GM12891 (cell line): Measurements from ENCODE around the gene EML4.
"Not testable (repeated sequence)": the region's sequence is repeated elsewhere in the genome, so short reads cannot be mapped to it uniquely, and the experiment has no call there.

Experiments
- DNase-seq: peaks from one replicate; pipeline ENCODE4 v3.0.0; 2011; ENCODE audit warnings: low spot score; ENCODE audit not compliant: insufficient read length
- FAIRE-seq: peaks from 2 replicates; lab custom pipeline; 2011; peaks lifted over from hg19 to GRCh38; lab: Jason Lieb, UNC
- PAX5 ChIP-seq: IDR thresholded peaks from 2 replicates; pipeline ENCODE4 v1.6.1; 2011; ENCODE audit warnings: low read length, moderate library complexity, mild to moderate bottlenecking; ENCODE audit not compliant: insufficient read depth, severe bottlenecking
- POLR2A ChIP-seq: IDR thresholded peaks from 2 replicates; pipeline ENCODE4 v1.6.1; 2011; ENCODE audit warnings: low read depth, low read length, control low read depth
- POLR2AphosphoS5 ChIP-seq: IDR thresholded peaks from 2 replicates; pipeline ENCODE4 v1.6.1; 2011; ENCODE audit warnings: low read depth, low read length, control low read depth
- POU2F2 ChIP-seq: IDR thresholded peaks from 2 replicates; pipeline ENCODE4 v1.6.1; 2011; ENCODE audit warnings: low read depth, mild to moderate bottlenecking, control low read depth, low read length, moderate library complexity
- SPI1 ChIP-seq: IDR thresholded peaks from 2 replicates; pipeline ENCODE4 v1.6.1; 2011; ENCODE audit warnings: low read depth, low read length, control low read depth
- TAF1 ChIP-seq: IDR thresholded peaks from 2 replicates; pipeline ENCODE4 v1.6.1; 2011; ENCODE audit warnings: low read depth, low read length, control low read depth

EML4 gene

DNA sequence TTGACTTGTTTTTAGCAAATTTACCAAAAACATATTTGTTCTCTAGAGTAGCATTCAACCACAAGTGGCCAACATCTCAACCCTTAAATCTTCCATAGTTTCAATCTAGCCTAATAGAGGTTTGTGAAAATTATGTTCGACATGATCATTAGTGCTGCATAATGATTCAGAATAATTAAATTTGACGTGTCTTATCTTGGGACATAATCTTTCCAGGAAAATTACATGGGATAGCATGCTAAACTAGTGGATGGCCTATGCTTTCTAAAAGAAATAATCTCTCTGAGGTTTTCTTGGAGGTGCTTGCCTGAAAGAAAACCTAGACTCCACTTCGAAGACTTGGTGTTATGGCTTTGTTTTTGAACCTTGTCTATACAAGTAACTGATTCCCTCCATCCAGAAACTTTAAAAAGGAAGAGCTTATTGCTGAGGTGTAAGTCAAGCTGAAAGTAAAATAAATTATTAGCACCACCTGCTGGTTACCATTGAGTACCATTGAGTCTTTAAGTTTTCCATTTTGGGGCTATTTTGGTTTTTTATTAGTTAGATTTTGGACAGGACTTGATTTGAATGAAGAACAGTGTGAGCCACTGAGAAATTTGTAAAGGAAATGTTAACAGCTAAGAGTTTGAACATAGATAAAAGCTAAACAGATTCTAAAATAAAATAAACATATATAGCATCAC is 159.1 kb downstream of the EML4 start:
- FAIRE-seq: no peak
- TF ChIP-seq SPI1: no peak
- TF ChIP-seq POLR2A: no peak
- TF ChIP-seq PAX5: no peak
- no peak for TF ChIP-seq TAF1
- no peak for TF ChIP-seq POU2F2
- TF ChIP-seq POLR2AphosphoS5: no peak

DNA sequence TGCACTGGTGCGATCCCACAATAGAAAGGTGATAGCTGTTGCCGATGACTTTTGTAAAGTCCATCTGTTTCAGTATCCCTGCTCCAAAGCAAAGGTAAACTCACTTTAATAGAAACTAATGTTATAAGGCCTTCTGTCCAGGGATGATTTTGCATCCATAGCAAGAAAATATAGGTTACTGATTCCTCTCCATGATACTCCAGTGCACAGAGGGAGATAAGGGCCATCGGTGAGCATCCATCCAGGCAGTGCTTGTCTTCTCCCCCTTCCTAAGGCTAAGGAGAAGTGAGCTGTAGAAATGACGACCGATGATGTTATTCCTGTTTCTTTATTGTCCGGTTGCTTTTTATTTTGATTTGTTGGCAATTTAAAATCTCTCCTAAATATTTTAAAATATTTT is 159.8 kb downstream of the EML4 start:
- DNase-seq (no peak), FAIRE-seq (no peak)
- no peak for TF ChIP-seq TAF1
- no peak for TF ChIP-seq POLR2A
- no peak for TF ChIP-seq SPI1
- TF ChIP-seq POLR2AphosphoS5: no peak
- no peak for TF ChIP-seq POU2F2
- no peak for TF ChIP-seq PAX5

More for the DNA sequence above, 159.1 kb downstream of the EML4 start:
- no peak for DNase-seq

DNA sequence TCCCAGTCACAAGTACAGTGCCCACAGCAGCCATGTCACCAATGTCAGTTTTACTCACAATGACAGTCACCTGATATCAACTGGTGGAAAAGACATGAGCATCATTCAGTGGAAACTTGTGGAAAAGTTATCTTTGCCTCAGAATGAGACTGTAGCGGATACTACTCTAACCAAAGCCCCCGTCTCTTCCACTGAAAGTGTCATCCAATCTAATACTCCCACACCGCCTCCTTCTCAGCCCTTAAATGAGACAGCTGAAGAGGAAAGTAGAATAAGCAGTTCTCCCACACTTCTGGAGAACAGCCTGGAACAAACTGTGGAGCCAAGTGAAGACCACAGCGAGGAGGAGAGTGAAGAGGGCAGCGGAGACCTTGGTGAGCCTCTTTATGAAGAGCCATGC is 160.6 kb downstream of the EML4 start:
- DNase-seq (no peak), FAIRE-seq (no peak)

DNA sequence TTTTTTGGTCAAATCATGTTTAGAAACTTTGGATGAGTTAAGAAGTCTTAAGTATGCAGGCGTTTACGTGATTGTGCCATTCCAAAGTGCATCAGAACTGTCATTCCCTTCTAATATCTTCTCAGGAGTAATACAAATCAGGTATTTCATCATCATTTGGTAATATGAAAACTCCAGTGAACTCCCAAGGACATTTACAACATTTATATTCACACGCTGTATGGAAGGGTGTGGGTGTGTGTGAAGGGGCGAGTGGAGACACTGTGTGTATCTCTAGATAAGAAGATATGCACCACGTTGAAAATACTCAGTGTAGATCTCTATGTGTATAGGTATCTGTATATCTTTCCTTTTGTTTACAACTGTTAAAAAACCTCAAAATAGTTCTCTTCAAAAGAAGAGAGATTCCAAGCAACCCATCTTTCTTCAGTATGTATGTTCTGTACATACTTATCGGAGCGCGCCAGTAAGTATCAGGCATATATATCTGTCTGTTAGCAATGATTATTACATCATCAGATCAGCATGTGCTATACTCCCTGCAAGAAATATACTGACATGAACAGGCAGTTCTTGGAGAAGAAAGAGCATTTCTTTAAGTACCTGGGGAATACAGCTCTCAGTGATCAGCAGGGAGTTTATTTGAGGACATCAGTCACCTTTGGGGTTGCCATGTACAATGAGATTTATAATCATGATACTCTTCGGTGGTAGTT is 162.6 kb downstream of the EML4 start:
- no peak for DNase-seq
- no peak for FAIRE-seq
- TF ChIP-seq POU2F2 (no peak), POLR2A (no peak), SPI1 (no peak), PAX5 (no peak), POLR2AphosphoS5 (no peak), TAF1 (no peak)

More for the DNA sequence above, 160.6 kb downstream of the EML4 start:
- no peak for TF ChIP-seq TAF1

DNA sequence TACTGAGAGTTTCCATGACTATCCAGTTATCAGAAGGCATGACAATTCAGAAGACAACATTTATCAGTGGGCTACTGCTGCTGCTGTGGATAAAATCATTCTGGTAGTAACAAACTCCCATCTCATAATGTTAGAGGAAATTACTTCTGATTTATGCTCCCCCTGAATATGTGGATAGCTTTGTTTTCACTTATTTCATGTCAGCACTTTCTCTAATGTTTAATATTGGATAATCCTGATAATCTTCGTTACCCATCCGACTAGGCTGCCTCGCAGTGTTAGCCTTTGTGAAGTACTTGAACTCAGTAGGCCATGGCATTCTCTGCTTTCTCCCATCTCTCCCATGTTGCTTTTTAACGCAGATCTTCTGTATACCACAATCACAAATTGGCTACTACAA is 163.4 kb downstream of the EML4 start:
- TF ChIP-seq SPI1 (no peak), TAF1 (no peak), POLR2A (no peak), POLR2AphosphoS5 (no peak), PAX5 (no peak), POU2F2 (no peak)
- FAIRE-seq: no peak
- DNase-seq: no peak

DNA sequence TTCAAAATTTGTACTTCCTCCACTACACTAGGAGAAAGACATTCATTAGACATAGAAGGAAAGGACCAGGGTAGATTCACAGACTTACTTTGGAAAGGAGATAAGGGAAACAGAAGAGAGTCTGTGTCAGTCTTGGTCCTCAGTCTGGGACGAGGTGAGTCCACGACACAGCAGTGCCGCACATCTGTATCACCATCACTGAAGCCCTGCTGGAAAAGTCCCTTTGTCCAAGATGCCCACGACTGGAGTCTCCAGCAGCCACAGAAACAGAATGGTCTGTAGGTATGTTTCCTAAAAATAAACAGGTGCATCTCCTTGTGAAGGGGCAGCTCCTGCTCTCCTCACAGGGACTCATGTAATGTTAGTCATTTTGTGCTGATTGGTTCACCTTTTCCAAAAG is 164.4 kb downstream of the EML4 start:
- FAIRE-seq (no peak), DNase-seq (no peak)
- TF ChIP-seq POLR2AphosphoS5: no peak
- no peak for TF ChIP-seq POU2F2
- no peak for TF ChIP-seq POLR2A
- no peak for TF ChIP-seq PAX5
- no peak for TF ChIP-seq SPI1

DNA sequence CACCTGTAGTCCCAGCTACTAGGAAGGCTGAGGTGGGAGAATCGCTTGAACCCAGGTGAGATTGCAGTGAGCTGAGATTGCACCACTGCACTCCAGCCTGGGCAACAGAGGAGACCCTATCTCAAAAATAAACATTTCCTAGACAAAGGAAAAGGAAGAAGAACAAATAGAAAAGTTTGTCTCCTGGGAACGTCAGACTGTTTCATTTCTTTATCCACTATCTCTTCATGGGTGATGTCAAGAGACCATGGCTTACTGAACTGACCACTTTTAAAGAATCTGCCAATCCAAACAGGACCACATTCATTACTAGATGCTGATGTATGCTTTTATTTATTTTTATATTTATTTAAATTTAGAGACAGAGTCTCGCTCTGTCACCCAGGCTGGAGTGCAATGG is 165.1 kb downstream of the EML4 start:
- DNase-seq (no peak), FAIRE-seq (no peak)
- TF ChIP-seq POLR2A (no peak), SPI1 (no peak), TAF1 (no peak), POU2F2 (no peak), POLR2AphosphoS5 (no peak), PAX5 (no peak)

DNA sequence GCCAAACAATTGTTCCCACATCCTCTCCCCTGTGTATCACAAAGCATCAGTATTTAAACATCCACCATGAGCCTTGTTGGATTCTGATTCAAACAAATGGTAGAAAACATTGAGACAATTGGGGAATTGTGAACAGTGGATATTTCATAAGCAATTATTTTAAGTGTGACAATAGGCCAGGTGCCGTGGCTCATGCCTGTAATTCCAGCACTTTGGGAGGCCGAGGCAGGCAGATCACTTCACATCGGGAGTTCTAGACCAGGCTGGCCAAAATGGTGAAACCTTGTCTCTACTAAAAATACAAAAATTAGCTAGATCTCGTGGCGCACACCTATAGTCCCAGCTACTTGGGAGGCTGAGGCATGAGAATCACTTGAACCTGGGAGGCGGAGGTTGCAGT is 165.7 kb downstream of the EML4 start:
- FAIRE-seq, DNase-seq: not testable (repeated sequence)

DNA sequence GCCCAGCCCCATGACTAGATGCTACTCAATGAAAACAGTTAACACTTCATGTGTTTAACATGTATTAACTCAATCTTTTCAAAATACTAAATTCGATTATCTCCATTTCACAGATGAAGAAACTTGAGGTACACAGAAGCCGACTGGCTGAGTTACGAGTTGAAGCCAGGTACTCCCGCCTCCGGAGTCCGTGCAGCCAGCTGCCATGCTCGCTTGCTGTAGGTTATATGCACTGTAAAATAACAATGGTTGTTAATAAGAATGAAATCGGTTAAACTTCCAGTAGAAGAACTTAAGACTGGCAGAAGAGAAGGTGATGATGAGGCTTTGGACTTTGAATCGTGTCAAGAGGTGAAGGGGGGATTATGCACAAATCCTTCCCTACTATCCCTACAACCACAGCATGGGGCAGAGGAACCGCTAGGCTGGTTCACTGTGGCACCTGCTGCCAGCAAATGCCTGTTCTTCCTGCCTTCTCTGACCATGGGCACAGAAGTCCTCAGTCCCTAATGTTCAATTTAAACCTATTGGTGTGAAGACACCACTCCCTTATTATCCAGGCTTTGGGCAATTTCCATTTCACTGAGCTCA is 166.5 kb downstream of the EML4 start:
- FAIRE-seq: no peak
- TF ChIP-seq POLR2A (no peak), SPI1 (no peak), PAX5 (no peak), POU2F2 (no peak), TAF1 (no peak), POLR2AphosphoS5 (no peak)

DNA sequence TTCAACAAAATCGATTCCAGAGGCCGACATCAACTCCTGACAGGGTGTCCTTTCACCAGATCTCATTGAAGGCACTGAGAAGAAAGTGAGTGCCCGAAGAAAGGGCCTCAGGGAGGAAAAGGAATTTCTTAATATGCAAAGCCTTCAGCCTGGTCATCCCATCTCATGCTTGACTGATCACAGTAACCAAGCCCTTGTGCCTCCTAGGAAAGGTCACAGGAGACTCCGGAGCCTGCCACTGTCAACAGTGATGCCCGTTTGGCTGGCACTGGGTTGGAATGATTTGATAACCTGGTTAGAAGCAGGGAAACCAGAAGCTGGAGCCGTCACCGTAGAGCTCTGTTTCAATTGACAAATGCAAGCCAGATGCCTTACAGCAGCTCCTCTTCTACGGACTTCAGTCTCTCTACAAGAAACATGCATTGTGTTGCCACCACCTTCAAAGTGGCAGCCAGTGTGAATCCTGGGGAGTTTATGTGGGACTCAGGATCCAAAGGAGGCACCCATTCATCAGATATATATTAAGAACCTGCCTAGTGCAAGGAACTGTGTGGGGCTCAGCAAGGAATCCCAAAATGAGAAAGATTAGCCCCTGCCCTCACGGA is 167.3 kb downstream of the EML4 start:
- DNase-seq (no peak), FAIRE-seq (no peak)
- TF ChIP-seq SPI1: no peak
- TF ChIP-seq POLR2AphosphoS5: no peak; the same call in 1 of the 2 replicates
- no peak for TF ChIP-seq POU2F2
- TF ChIP-seq PAX5: no peak

More for the DNA sequence above, 166.5 kb downstream of the EML4 start:
- no peak for DNase-seq
